GM18507 (cell line): ENCODE data around the gene LY6G5B.

ENCODE experiments used
- DNase-seq: peaks from one replicate; pipeline ENCODE4 v3.0.0; 2011; ENCODE audit warnings: low read depth; ENCODE audit not compliant: insufficient read length; ENCODE audit errors: extremely low spot score
- FAIRE-seq: peaks from 2 replicates; lab custom pipeline; 2011; peaks lifted over from hg19 to GRCh38; lab: Jason Lieb, UNC

Gene LY6G5B

DNA sequence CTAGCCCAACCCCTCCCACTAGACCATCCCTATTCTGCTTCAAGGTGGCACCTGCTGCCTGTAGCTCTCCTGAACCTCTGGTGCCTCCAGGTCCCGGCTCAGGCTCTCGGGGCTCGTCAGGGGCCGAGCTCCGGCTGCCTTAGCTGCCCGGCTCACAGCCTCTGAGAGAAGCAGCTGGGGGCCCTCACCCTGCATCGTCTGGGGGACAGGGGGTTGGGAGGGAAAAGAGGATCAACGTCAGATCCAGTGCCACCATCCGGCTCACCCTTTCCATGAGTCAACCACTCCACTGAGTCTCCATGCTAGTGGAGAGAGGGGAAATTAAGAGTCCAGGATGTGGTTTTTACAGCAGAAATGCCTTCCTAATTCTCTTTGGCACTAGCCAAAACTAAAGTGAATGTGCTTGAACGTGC lies 30.3 kb upstream of the LY6G5B start:
- DNase-seq, result no peak
- FAIRE-seq, result no peak

DNA sequence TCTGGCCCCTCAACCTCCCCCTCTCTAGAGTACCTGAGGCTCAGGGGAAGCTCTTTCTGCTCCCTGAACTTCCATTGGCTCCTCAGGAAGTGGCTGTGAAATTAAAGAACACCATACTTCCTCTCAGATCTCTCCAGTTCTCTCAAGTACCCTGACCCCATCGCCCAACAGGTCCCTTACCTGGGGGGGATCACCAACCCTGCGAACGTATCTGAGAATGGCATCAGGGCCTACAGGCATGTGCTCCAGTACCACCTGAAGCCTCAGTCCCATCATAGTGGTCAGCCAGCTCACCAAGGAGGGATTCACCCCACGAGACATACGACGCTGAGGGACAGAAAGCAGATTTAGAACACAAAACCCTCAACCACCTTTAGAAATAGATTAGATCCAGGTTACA lies 29.2 kb upstream of the LY6G5B start:
- FAIRE-seq (no peak), DNase-seq (no peak)

DNA sequence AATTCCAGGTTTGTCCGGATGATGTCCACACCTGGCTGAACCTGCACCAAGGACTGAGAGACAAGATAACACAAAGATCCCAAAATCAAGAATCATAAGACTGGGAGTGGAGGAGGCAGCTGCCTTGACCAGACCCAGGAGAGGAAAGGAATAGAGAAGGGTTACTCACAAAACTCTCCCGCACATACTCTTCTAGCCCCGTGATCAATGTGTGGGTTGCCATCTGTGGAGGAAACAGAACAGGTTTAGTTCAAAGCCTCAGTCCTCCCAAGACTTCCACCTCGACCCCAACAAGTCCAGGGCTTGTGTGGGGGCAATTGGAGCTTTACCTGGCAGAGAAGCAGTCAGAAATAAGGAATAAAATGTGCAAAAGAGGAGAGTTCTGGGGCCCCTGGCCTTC lies 28.4 kb upstream of the LY6G5B start:
- FAIRE-seq, result no peak
- no peak for DNase-seq

DNA sequence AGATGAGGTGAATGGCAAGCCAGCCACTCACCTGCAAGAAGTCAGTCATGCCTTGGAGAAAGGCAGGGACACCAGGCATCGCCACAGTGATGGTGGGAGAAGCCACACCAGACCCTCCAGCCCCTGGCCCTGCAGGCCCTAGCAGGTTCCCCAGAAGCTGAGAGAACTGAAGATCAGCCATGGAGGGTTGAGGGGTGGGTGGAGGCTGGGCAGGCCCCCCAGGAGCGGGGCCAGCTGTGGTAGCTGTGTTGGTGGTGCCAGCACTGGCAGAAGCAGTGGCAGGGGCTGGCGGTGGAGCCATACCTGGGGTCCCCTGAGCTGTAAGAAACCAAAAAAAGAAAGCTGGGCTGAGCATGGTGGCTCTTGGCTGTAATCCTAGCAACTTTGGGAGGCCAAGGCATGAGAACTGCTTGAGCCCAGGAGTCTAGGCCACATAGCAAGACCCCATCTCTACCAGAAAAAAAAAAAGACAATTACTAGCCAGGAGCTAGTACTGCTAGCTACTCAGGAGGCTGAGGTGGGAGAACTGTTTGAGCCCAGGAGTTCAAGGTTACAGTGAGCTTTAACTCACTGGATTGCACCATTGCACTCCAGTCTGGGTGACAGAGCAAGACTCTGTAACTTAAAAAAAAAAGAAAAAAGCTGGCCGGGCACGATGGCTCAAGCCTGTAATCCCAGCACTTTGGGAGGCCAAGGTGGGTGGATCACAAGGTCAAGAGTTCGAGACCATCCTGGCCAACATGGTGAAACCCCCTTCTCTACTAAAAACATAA lies 26.8 kb upstream of the LY6G5B start:
- no peak for DNase-seq
- FAIRE-seq, result no peak

DNA sequence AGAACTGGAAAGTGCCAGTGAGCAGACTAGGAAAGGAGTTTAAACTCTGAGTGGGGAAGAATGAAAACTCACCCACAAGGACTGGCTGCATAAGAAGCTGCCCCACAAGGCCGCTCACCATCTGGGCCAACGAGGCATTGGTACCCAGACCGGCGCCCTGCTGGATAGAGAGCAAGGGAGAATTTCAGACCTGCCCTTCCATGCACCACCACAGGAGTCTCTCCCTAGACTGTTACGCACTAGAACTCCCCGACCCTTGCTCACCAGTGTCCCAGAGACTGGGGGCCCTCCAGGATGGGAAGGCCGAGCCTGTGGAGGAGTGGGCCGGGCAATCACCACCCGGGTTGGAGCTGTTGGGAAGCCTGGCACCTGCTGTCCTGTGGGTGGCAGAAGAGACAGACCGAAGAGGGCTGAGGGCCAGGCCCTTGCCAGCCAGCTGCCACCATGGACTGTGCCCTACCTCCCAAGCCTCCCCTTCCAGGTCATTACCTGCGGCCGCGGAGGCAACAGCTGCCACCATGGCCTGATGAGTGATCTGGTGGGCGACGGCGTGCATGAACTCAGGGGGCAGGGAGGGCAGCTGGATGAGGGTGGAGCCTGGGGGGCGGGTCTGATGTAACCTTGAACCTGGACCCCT lies 25.8 kb upstream of the LY6G5B start:
- no peak for FAIRE-seq
- no peak for DNase-seq

DNA sequence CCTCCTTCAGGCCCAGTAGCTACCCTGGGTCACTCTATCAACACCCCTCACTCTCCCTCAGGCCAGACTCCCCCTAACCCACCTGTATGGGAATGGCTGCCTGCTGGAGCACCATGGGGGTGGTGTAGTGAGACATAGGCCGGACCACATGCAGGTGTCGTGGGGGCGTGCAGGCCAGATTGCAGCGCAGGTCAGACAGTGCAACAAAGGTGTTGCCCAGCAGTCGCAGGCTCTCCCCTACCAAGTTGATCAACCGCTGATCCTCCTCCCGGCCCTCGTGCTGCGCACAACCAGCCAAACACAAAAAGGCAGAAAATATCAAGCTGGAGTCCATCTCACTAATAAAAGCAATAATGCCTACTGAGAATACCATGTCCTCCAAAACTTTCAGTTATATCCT lies 24.5 kb upstream of the LY6G5B start:
- no peak for FAIRE-seq

DNA sequence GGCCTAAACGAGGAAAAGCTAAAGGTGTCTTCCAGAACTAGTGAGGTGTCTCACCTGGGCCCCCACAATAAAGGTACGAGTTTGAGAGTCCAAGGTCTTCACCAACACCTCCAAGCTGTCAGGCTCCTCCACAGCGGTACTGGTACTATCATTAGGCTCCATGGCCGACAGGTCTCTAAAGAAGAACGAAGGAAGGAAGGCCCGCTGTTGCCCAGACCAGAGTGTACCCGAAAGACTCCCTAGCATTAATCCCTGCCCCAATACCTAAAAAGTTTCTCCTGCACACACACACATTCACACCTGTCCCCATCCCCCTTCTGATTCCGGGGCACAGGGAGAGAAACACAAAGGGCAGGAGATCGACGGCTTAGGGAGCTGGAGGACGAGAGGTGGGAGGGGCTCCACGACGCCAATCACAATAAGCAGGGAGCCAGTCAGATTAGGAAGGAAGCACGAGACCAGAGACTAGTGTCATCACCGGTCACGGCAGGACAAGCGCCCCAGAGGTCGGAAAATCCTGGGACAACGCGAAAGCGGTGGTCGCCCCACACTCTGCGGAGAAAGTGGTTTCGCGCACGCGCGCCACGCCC lies 18.1 kb upstream of the LY6G5B start:
- FAIRE-seq (no peak), DNase-seq (no peak)

More for the DNA sequence above, 24.5 kb upstream of the LY6G5B start:
- DNase-seq, result no peak

DNA sequence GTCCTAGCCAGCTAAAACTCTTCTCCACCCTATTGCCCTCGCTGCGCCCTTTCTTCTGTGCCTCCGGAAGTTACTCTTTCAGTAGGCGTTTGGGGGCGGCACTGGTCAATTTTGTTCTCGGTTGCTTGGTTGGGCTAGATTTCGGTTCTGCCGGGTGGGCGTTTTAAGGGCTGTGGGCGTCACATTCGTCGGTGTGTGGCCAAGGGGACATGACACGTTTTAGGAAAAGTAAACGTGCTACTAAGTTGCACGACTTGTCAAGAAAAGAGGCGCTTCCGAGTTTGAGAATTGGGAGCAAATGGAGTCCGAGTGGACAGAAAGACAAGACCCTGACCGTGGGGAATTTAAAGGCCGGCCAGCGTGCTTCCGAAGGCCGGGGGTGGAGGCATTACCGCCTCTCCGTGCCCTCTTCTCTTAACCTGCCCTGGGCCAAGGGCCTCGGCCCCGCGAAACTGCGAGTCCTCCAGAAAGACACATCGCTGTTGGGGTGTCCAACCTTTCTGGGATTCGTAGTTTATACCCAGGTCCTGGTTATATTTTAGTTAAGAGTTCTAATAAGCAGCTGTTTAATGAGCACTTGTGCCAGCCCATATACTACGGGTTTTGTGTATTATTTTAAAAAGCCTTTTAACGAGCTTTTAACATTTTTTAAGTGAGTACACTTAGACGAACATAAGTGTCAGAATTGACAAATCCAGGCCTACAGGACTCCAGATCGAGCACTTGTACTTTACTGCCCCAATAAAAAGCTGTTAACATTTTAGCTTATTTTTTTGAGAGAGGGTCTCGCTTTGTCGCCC lies 16.7 kb upstream of the LY6G5B start:
- no peak for FAIRE-seq
- DNase-seq, result peak; percentile 76

DNA sequence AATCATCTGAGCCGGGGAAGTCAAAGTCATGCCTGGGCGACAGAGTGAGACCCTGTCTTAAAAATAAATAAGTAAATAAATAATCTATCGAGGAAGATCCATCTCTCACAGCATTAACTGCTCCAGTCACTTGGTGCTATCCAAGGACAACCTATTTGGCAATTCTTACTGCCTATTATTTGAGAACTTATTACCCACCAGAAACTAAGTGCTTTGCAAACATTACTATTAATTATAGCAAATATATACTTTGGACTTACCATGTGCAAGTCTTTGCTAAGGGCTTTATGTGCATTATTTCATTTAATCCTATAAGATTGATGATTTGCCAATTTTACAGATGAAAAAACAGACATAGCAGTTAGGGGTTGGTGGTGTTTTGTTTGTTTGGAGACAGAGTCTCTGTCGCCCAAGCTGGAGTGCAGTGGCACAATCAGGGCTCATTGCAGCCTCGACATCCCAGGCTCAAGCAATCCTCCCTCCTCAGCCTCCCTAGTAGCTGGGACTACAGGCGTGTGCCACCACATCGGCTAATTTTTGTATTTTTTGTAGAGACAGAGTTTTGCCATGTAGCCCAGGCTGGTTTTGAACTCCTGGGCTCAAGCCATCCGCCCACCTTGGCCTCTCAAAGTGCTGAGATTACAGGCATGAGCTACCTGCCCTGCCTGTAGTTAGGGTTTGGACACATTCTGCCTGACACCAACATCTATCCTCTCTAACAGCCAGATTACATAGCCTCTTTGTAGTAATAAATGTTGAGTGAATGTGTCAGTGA lies 15.0 kb upstream of the LY6G5B start:
- no peak for FAIRE-seq

DNA sequence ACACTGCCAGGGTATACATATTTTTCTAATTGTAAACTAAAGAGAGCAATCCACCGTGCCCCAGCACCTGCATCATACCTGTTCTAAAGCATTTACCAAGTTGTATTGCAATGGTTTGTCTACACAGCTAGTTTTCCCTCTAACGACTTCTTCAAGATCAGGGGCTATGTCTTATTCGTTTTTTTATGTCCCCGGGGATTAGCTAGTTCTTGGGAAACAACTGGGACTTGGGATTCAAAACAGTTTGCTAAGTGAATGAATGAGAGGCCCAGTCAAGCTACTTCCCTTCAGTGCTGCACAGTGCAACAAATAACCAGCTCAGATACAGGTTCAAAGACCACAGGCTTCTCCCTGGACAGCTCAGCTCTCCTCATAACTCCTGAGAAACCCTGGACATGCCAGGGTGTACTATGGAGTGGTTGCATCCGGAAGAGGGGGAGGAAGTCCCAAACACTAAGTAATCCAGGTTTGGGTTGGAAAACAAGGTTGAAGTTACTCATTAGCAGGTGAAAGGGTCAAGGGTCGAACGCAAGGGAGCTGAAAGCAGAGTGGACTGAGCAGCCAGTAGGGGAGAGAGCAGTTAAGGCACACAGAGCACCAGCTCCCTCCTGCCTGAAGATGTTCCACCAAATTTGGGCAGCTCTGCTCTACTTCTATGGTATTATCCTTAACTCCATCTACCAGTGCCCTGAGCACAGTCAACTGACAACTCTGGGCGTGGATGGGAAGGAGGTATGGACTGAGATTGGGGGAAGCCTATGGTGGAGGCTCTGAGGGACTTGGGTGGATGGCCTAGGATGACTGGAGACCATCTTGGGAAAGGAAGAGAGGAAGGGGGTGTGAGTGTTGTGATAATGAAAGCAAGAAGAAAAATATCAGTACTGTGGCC lies 14.2 kb upstream of the LY6G5B start, which contains the start of gene APOM:
TSS of gene APOM (plus strand) at position 546 of the 889 bp plus-strand sequence. CDS start at position 619, 73 bp downstream.
- DNase-seq, result no peak
- FAIRE-seq, result no peak

More for the DNA sequence above, 15.0 kb upstream of the LY6G5B start:
- no peak for DNase-seq

DNA sequence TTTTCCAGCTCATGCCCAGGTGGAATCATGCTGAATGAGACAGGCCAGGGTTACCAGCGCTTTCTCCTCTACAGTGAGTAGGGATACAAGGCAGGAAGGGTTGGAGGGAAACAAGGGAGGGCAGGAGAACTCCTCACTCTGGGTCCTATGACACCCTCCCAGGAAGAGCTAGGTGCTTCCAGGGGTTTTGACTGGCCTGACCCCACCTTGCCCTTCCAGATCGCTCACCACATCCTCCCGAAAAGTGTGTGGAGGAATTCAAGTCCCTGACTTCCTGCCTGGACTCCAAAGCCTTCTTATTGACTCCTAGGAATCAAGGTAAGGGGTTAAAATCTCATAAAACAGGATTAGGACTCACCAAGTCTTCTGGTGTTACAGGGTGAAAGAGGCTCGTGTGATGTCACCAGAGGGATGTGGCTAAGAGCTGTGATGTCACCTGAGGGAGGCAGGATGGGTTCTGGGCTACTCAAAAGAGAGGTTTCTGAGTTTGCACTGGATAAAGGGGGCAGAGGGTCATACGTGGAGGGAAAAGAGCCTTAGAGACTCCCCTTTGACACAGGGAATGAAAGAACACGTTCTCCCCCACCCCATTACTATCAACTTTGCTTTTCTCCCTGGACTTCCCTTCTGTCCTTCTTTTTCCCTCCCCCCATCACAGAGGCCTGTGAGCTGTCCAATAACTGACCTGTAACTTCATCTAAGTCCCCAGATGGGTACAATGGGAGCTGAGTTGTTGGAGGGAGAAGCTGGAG lies 12.2 kb upstream of the LY6G5B start:
- FAIRE-seq (no peak), DNase-seq (no peak)

DNA sequence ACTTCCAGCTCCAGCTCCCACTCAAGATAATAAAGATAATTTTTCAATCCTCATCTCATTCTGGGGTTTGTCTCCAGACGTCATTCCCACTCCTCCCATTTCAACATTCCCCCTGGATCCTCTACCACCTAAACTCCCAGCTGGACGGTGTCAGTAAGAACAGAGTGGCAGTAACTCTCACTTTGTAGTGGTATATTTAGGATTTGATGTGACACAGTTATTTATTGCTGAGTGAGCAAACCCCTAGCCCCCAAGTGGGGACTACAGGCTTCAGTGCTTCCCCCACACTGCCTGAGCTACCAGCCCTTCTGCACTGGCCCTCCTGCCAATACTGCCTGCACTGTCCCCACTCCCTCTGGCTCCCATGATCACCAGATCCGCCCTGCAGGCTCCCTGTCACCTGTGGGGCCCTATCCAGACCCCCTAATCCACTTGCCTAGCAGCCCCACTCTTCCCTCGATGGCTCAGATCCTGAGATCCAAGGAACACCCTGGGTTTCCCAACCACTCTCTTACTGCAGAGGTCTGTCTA lies 11.6 kb upstream of the LY6G5B start:
- no peak for FAIRE-seq

DNA sequence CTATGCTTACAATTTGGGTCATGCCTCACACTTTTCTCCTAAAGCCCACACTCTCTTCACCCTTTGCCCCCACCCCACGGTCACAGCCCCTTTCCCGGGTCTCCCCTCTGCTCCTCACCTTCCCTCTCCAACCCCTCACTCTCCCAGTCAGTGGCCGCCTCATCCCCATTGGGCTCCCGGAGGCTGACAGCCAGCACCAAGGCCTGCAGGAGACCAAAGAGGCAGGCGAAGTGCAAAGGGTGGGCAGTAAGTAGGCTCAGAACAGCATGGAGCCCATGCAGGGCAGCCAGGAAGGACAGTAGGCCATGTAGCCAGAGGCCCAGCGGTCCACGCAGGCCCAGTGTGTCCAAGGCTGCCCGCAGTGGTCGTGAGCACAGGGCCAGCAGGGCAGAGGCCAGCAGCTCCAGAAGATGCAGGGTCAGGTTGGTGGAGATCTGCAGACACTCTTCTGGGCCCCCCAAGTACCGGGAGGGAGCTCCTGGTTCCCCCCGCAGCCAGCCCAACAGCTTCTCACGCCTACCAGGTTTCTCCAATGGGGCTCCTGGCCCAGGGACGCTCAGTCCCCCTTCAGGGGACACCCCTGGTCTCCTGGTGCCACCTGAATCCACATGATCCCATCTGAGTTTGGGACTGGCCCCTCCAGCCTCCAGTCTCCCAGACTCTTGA lies 10.7 kb upstream of the LY6G5B start:
- FAIRE-seq, result no peak

More for the DNA sequence above, 11.6 kb upstream of the LY6G5B start:
- DNase-seq, result no peak

DNA sequence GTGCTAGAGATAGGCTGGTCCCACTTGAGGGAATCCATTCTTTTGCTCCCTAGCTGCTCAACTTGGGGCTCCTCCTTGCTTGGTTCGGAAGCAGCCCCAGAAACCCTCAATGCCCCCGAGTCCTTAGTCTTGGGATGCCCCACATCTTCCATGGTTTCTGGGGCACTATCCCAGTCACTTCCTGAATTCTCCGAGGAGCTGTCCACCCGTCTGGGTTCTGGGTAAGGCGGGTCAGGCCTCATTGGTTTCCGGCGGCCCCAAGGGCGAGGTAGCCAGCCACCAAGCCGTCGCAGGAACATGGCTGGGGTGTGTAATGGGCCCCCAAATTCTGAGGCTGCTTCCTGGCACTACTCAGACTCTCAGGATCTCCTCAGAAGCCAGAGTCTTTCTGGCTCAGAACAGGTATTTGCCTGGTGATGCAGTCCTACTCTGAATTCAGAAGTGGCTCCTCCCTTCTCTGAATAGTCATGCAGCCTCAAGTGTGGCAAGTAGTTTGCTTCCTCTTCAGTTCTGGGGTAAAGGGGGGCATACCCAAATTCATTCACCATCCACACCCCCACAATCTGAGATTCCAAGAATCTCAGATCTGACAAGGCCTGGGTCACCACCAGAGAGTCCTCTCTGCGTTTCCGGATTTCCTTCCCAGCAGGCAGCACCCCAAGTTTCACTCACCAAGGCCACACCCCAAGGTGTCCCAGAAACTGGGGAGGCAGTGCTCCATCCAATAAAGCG lies 10.0 kb upstream of the LY6G5B start:
- no peak for FAIRE-seq

More for the DNA sequence above, 10.7 kb upstream of the LY6G5B start:
- DNase-seq, result no peak

DNA sequence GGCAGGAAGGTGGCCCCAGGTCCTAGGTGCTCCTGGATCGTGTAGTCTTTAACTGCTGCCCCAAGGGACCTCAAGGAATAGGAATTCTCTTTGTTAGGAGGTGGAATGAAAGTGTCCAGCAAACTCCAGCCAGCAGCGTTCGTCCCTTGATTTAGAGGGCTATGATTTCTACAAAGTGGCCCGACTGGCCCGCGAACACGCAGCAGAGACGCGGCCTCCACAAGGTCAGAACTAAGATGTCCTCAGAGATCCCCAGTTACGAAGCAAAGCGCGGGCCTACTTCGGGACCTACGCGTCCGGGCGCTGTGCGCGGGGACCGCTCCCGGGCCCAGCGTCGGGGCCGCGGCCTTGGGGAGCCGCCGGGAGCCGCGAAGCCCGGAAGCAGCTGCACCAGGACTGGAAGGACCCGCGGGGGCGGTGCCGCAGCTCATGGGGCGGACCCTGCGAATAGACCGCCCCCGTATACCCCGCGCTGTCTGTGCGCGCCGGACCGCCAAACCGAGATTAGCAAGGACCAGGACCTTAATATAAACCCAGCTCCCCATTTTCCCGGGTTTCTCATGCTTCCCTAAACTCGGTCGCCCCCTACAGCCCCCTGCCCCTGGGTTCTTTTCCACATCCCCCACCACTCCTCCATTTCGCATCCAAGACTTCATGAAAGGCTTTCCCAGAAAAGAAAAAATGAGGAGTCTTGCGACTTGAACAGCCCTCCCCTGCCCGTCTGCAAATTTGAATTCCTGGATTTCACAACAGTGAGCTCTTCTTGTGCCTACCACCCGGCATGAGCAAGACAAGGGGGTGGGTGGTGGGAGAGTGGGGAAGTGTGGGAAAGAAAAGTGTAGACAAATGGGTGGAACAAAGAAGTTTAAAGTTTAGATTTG lies 9.2 kb upstream of the LY6G5B start, which contains the start of gene C6orf47:
TSS of gene C6orf47 (minus strand) at position 398 of the 881 bp plus-strand sequence. CDS start 831 bp downstream, outside the sequence.
- FAIRE-seq (peak; percentile 73), DNase-seq (peak; percentile 58)

More for the DNA sequence above, 10.0 kb upstream of the LY6G5B start:
- no peak for DNase-seq
